A673 (cell line): ENCODE data around the gene RTN1. TPM values are rescaled to one million over a fixed set of nuclear protein-coding genes. Genes with fewer than 3 reads are reported as not detected.

Experiments used
- BruUV-seq: library from RNA; stranded (reverse); fragments of 400-500 nt; replicated peaks from 2 replicates; lab custom pipeline; 2021; lab: Mats Ljungman, UMichigan
- CTCF ChIA-PET: fragments of 300-600 bp; sonication (Branson Sonifier 250); formaldehyde crosslinking; loops from one replicate; lab custom pipeline; 2022; ENCODE audit warnings: antibody characterized with exemption; lab: Charles Lee
- POLR2A ChIA-PET: fragments of 300-600 bp; sonication (Branson Sonifier 250); formaldehyde crosslinking; loops from one replicate; lab custom pipeline; 2022; ENCODE audit warnings: antibody characterized with exemption; ENCODE audit not compliant: low non-redundant PET; lab: Charles Lee
- DNase-seq: peaks from one replicate; pipeline ENCODE4 v3.0.0-alpha.2; 2015; ENCODE audit warnings: low spot score
- H3K27ac ChIP-seq: fragments of 200-600 bp; sonication (generic); 2 replicates; pipeline ENCODE4 v1.5.1; 2016; ENCODE audit warnings: mixed run types, low read depth, mild to moderate bottlenecking, mixed read lengths, antibody characterized with exemption, low read length; ENCODE audit not compliant: poor library complexity, severe bottlenecking
- H3K27me3 ChIP-seq: fragments of 200-600 bp; sonication (generic); replicated peaks from 2 replicates; pipeline ENCODE4 v1.6.1; 2017; ENCODE audit warnings: mixed run types, low read depth, mild to moderate bottlenecking, mixed read lengths, antibody characterized with exemption, low read length; ENCODE audit not compliant: insufficient read depth, poor library complexity
- H3K36me3 ChIP-seq: fragments of 200-600 bp; sonication (generic); 2 replicates; pipeline ENCODE4 v1.6.1; 2016; ENCODE audit warnings: mixed run types, mild to moderate bottlenecking, mixed read lengths, antibody characterized with exemption, low read length; ENCODE audit not compliant: insufficient read depth, poor library complexity, severe bottlenecking
- H3K4me1 ChIP-seq: fragments of 200-600 bp; sonication (generic); 2 replicates; pipeline ENCODE4 v1.6.1; 2017; ENCODE audit warnings: mixed run types, mild to moderate bottlenecking, mixed read lengths, antibody characterized with exemption, low read length; ENCODE audit not compliant: insufficient read depth, poor library complexity, severe bottlenecking
- H3K4me3 ChIP-seq: fragments of 200-600 bp; sonication (generic); 2 replicates; pipeline ENCODE4 v1.5.1; 2016; ENCODE audit warnings: low read depth, mixed run types, mild to moderate bottlenecking, mixed read lengths, low read length; ENCODE audit not compliant: poor library complexity, severe bottlenecking
- H3K9me3 ChIP-seq: fragments of 200-600 bp; sonication (generic); 2 replicates; pipeline ENCODE4 v1.6.1; 2016; ENCODE audit warnings: mixed run types, low read depth, mild to moderate bottlenecking, mixed read lengths, antibody characterized with exemption, low read length; ENCODE audit not compliant: poor library complexity, severe bottlenecking
- EZH2 ChIP-seq: fragments of 200-600 bp; sonication (generic); IDR thresholded peaks from 2 replicates; pipeline ENCODE4 v1.6.1; 2017; ENCODE audit warnings: borderline replicate concordance, low read depth, mild to moderate bottlenecking, mixed read lengths, antibody characterized with exemption, low read length; ENCODE audit not compliant: poor library complexity, severe bottlenecking
- intact Hi-C: fragments of 100-400 bp; cut with micrococcal nuclease; formaldehyde crosslinking; loops from one replicate; pipeline ENCODE4 v1.10.0; 2022; ENCODE audit not compliant: unreplicated experiment
- total RNA-seq: library from RNA; stranded (reverse); gene quantifications from 2 replicates; pipeline ENCODE4 v1.2.3, GENCODE V29; 2021
- TF ChIP-seq, protein P1 (sequence below): fragments of 300-800, 200-600 bp; sonication (generic); conservative IDR thresholded peaks from 2 replicates; pipeline ENCODE4 v1.5.1; 2017; ENCODE audit warnings: low read depth, mild to moderate bottlenecking, antibody characterized with exemption, low read length, moderate library complexity, mixed read lengths

The RTN1 gene
- total RNA-seq, 1 experiment from 2014 or later: 4.0 TPM

GRCh38 chr14:59912443-59912842 is 41.9 kb upstream of the RTN1 start:
- no peaks in the 10 kb centered on the region for H3K9me3 ChIP-seq
- DNase-seq: no peak
- TF ChIP-seq, protein P1, sequence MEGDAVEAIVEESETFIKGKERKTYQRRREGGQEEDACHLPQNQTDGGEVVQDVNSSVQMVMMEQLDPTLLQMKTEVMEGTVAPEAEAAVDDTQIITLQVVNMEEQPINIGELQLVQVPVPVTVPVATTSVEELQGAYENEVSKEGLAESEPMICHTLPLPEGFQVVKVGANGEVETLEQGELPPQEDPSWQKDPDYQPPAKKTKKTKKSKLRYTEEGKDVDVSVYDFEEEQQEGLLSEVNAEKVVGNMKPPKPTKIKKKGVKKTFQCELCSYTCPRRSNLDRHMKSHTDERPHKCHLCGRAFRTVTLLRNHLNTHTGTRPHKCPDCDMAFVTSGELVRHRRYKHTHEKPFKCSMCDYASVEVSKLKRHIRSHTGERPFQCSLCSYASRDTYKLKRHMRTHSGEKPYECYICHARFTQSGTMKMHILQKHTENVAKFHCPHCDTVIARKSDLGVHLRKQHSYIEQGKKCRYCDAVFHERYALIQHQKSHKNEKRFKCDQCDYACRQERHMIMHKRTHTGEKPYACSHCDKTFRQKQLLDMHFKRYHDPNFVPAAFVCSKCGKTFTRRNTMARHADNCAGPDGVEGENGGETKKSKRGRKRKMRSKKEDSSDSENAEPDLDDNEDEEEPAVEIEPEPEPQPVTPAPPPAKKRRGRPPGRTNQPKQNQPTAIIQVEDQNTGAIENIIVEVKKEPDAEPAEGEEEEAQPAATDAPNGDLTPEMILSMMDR: no peak
- no peak for TF ChIP-seq EZH2
- no peaks in the 10 kb centered on the region for H3K36me3 ChIP-seq
- POLR2A ChIA-PET: no interaction called here
- no peaks in the 10 kb centered on the region for H3K4me1 ChIP-seq
- H3K27ac ChIP-seq: no peak overlapping the region
- intact Hi-C loops: no loop called here
- CTCF ChIA-PET: no interaction called here
- no peak overlapping the region for H3K4me3 ChIP-seq
- H3K27me3 ChIP-seq: no peaks in the 10 kb centered on the region
- no TSS peak for BruUV-seq

DNA sequence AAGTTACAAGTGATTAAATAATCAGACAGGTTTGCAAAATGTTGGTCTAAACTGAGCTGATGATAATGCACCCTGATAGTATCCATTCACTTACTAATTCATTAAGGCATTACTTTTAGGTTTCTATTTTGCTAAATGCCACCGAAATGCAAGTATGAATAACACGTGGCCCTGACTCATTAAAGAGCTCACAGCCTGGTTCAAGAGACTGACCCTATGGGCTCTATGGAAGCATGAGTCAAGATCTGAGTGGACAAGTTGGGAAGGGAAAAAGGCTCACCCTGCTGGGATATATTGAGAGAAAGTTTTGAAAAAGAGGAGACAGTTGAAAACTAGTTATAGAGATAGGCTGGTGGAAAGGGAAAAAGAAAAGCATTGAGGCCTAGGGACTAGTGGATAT is 34.6 kb upstream of the RTN1 start:
- Histone ChIP-seq H3K4me1 (no peaks in the 10 kb centered on the region), H3K27ac (no peak overlapping the region), H3K4me3 (no peak overlapping the region), H3K27me3 (no peaks in the 10 kb centered on the region), H3K36me3 (no peaks in the 10 kb centered on the region), H3K9me3 (no peaks in the 10 kb centered on the region)
- no peak for DNase-seq
- TF ChIP-seq EZH2: no peak
- TF ChIP-seq, protein P1: no peak
- intact Hi-C loops: no loop called here
- no TSS peak for BruUV-seq
- ChIA-PET POLR2A (no interaction called here), CTCF (no interaction called here)

DNA sequence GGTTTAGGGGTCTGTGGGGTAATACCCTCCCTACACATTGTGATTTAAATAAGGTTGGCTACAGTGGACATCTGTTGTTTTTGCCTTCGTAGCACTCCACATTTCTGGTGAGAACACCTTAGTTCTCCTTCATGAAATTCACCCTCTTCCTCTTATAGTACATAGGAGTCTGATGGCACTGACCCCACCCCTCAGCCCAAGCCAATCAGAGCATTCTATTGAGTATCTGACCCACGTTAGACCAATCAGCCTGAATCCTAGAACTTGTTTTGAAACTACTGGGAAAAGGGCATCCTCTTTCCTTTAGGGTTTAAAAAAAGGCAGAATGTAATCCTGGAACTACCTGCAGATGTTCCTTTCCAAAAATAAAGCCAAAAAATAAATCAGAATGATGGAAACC is 33.6 kb upstream of the RTN1 start:
- no peaks in the 10 kb centered on the region for H3K9me3 ChIP-seq
- H3K36me3 ChIP-seq: no peaks in the 10 kb centered on the region
- H3K4me1 ChIP-seq: no peaks in the 10 kb centered on the region
- H3K27ac ChIP-seq: no peak overlapping the region
- H3K4me3 ChIP-seq: no peak overlapping the region
- no peaks in the 10 kb centered on the region for H3K27me3 ChIP-seq
- POLR2A ChIA-PET: no interaction called here
- intact Hi-C loops: no loop called here
- CTCF ChIA-PET: no interaction called here
- DNase-seq: no peak
- no TSS peak for BruUV-seq
- TF ChIP-seq, protein P1: no peak
- no peak for TF ChIP-seq EZH2
